ENCODE measurements around the gene ABR.

Gene ABR

GRCh38 chr17:1224330-1224729 is 44.5 kb upstream of the ABR start:
- TF ChIP-seq, protein P1, sequence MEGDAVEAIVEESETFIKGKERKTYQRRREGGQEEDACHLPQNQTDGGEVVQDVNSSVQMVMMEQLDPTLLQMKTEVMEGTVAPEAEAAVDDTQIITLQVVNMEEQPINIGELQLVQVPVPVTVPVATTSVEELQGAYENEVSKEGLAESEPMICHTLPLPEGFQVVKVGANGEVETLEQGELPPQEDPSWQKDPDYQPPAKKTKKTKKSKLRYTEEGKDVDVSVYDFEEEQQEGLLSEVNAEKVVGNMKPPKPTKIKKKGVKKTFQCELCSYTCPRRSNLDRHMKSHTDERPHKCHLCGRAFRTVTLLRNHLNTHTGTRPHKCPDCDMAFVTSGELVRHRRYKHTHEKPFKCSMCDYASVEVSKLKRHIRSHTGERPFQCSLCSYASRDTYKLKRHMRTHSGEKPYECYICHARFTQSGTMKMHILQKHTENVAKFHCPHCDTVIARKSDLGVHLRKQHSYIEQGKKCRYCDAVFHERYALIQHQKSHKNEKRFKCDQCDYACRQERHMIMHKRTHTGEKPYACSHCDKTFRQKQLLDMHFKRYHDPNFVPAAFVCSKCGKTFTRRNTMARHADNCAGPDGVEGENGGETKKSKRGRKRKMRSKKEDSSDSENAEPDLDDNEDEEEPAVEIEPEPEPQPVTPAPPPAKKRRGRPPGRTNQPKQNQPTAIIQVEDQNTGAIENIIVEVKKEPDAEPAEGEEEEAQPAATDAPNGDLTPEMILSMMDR (conservative IDR thresholded peaks at IDR 0.05): no peak
- TF ChIP-seq ZFX (IDR thresholded peaks at IDR 0.05): peak; percentile 22; the same call in 1 of the 2 replicates
- H3K27ac ChIP-seq: peak overlapping the region; percentile 26

- TF ChIP-seq, protein P1 (conservative IDR thresholded peaks at IDR 0.05): no peak
- no peak for TF ChIP-seq ZFX (IDR thresholded peaks at IDR 0.05)
Measured at GRCh38 chr17:1223662-1224061, 43.9 kb upstream of the ABR start.

DNA sequence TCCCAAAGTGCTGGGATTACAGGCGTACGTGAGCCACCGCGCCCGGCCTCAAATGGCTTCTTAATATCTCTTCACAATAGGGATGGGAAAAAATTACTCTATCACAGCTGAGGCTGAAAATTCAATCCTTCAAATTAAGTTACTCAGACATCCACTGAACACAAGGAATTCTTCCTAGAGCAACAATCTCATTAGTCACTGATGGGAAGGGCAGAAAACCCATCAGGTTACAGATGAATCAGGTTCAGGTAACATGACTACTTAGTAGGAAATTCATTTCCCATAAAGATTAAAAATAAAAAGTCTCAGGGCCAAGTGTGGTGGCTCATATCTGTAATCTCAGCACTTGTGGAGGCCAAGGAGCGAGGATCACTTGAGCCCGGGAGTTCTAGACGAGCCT is 42.5 kb upstream of the ABR start:
- TF ChIP-seq, protein P1 (conservative IDR thresholded peaks at IDR 0.05): no peak
- TF ChIP-seq ZFX (IDR thresholded peaks at IDR 0.05): no peak
- no peak overlapping the region for H3K27ac ChIP-seq

More at GRCh38 chr17:1223662-1224061, 43.9 kb upstream of the ABR start:
- peak overlapping the region; percentile 26; the same call in 1 of the 2 replicates for H3K27ac ChIP-seq

DNA sequence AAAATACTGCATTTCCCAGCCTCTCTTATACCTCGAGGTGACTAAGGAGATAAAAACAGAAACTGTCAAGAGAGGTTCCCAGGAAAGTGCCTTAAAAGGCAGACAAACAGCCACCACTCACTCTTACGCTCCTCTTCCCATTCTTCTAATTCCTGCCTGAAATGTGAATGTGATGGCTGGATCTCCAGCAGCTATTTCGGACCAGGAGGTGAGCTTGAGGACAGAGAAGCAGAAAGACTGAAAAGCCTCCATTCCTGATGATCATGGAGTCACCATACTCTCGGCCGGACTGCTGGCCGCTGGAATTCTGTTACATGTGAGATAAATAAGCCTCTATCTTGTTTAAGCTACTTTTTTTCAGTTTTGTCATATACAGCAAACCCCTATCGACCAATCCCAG is 41.4 kb upstream of the ABR start:
- no peak overlapping the region for H3K27ac ChIP-seq
- TF ChIP-seq, protein P1 (conservative IDR thresholded peaks at IDR 0.05): no peak
- no peak for TF ChIP-seq ZFX (IDR thresholded peaks at IDR 0.05)

DNA sequence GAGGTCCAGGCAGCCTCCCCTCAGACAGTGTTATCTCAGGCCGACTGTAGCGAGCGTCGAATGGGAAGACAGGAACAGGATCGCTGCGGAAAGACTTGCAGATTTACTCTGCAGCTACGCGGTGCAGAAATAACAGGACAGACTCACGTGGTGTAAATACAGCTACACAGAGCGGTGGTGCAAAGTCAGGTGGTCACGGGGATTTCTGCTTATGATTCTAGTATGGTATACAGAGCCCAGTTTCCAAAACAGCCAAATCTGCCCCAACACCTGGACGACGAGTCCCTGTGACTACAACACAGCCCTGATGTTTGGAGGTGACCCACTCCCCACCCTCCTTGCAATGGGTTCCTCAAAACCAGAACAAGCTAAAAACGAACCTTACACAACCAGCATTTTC is 40.6 kb upstream of the ABR start:
- no peak overlapping the region for H3K27ac ChIP-seq
- TF ChIP-seq, protein P1 (conservative IDR thresholded peaks at IDR 0.05): no peak
- TF ChIP-seq ZFX (IDR thresholded peaks at IDR 0.05): no peak

DNA sequence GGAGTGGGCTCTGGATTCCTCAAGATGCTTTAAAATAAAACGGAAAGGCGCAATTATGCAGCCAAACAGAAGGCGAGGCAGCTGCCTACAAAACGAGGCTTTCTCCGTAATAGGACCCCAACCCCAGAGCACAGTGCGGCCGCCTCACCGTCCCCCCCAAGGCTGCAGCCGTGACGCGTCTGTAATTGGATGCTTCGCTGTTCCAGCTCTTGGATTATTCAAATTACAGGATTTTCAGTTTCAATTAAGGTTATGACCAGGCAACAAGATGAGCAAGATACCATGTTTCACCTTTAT is 37.3 kb upstream of the ABR start:
- H3K27ac ChIP-seq: no peak overlapping the region
- no peak for TF ChIP-seq ZFX (IDR thresholded peaks at IDR 0.05)
- TF ChIP-seq, protein P1 (conservative IDR thresholded peaks at IDR 0.05): no peak

- no peak overlapping the region for H3K27ac ChIP-seq
- no peak for TF ChIP-seq ZFX (IDR thresholded peaks at IDR 0.05)
- TF ChIP-seq, protein P1 (conservative IDR thresholded peaks at IDR 0.05): no peak
Measured at GRCh38 chr17:1216217-1217088, 36.7 kb upstream of the ABR start.

All from C4-2B (cell line).